T-helper 17 cell (primary cell): ENCODE measurements around the gene BABAM1. TPM values are rescaled to one million over a fixed set of nuclear protein-coding genes. Genes with fewer than 3 reads are reported as not detected.
"Not testable (repeated sequence)": the region's sequence is repeated elsewhere in the genome, so short reads cannot be mapped to it uniquely, and the experiment has no call there.

Experiments used
- ATAC-seq: fragments of 150-1000 bp; cut with Tn5 transposase; 2 replicates; pipeline ENCODE4 v1.10.0; 2021; ENCODE audit warnings: mild to moderate bottlenecking, moderate library complexity
- DNase-seq, 3 donors: peaks; one replicate each; pipeline versions ENCODE4 v3.0.0 to v3.0.0-alpha.2; 2020 to 2021
- H3K9me3 ChIP-seq: one replicate; pipeline ENCODE4 v1.7.0; 2013; ENCODE audit warnings: low read length, mild to moderate bottlenecking; ENCODE audit not compliant: control insufficient read depth, poor library complexity, severe bottlenecking
- H3K27ac Mint-ChIP-seq: one replicate; pipeline ENCODE4 v1.8.0; 2022; ENCODE audit warnings: mild to moderate bottlenecking, moderate library complexity, mixed read lengths
- H3K27me3 Mint-ChIP-seq: one replicate; pipeline ENCODE4 v1.8.0; 2022; ENCODE audit warnings: mixed read lengths
- H3K36me3 Mint-ChIP-seq: one replicate; pipeline ENCODE4 v1.8.0; 2022; ENCODE audit warnings: low read depth, mixed read lengths
- H3K4me1 Mint-ChIP-seq: one replicate; pipeline ENCODE4 v1.8.0; 2022; ENCODE audit warnings: mild to moderate bottlenecking, mixed read lengths
- H3K4me3 Mint-ChIP-seq: one replicate; pipeline ENCODE4 v1.8.0; 2022; ENCODE audit warnings: mild to moderate bottlenecking, moderate library complexity, mixed read lengths
- total RNA-seq, 4 donors: library from RNA in 2 of 4; stranded (reverse) in 2 of 4; gene quantifications; one replicate each; pipeline ENCODE4 v1.2.3 and lab custom pipeline; 2022 to 2026

BABAM1 gene
- total RNA-seq, 2 donors from 2014 or later = 70.7 to 72.2 TPM

- H3K4me3 Mint-ChIP-seq = peak overlapping the region; percentile 90
- peak overlapping the region; percentile 51 for H3K27ac Mint-ChIP-seq
- DNase-seq = peak; percentile 70 to 79 (median 77)
- ATAC-seq = peak; percentile 98
- H3K4me1 Mint-ChIP-seq = peaks cover 5% of the 10 kb centered on the region
- H3K9me3 ChIP-seq = no peaks in the 10 kb centered on the region
- no peaks in the 10 kb centered on the region for H3K27me3 Mint-ChIP-seq
- no peaks in the 10 kb centered on the region for H3K36me3 Mint-ChIP-seq
Measured at GRCh38 chr19:17292301-17293074, 25.2 kb downstream of the BABAM1 start.

- DNase-seq (no peak), ATAC-seq (no peak)
- Mint-ChIP-seq H3K36me3 (no peaks in the 10 kb centered on the region), H3K4me1 (peaks cover 5% of the 10 kb centered on the region), H3K27ac (no peak overlapping the region), H3K4me3 (no peak overlapping the region), H3K27me3 (no peaks in the 10 kb centered on the region)
- no peaks in the 10 kb centered on the region for H3K9me3 ChIP-seq
Measured at GRCh38 chr19:17293605-17294004, 26.4 kb downstream of the BABAM1 start.

DNA sequence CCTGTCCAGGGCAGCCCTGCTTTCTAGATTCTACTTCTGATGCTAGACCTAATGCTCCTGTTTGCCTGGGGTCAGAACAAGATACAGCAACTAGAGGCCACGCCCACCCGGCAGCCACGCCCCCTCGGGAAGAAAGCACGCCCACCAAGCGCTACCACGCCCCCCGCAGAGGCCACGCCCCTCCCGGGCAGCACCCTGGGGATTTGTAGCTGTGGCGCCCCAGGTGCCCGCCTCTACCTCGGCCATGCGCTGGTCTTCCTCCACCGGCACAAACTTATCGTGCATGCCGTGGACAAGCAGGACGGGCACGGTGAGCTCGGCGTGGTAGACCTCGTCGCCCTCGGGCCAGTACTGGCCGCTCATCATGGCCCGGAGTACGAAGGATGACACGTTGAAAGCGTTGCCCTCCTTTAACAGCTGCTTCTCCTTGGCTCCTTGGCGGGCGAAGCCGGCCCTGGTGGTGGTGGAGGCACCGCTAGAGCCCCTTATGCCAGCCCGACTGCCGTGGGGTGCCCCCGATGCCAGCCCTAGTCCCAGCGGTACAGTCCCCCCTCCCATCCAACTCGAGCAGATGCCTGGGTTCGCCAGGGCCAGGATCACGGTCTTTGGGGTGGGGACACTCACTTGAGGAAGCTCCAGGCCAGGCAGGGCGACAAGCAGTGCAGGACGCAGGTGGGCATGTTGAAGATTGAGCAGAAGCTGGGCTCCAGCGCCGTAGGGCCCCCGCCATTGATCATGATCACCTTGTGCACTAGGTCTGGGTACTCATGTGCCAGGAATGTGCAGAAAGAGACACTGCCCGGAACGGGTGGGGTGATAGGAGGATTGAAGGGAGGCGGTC is 27.0 kb downstream of the BABAM1 start:
- H3K4me1 Mint-ChIP-seq = peaks cover 5% of the 10 kb centered on the region
- H3K27me3 Mint-ChIP-seq = no peaks in the 10 kb centered on the region
- ATAC-seq (no peak), DNase-seq (peak; percentile 45 to 56 (median 52))
- no peak overlapping the region for H3K4me3 Mint-ChIP-seq
- H3K9me3 ChIP-seq = no peaks in the 10 kb centered on the region
- H3K27ac Mint-ChIP-seq = no peak overlapping the region
- H3K36me3 Mint-ChIP-seq = no peaks in the 10 kb centered on the region

GRCh38 chr19:17295551-17295950 is 28.3 kb downstream of the BABAM1 start:
- H3K27ac Mint-ChIP-seq, H3K4me1 Mint-ChIP-seq, ATAC-seq, H3K9me3 ChIP-seq, H3K27me3 Mint-ChIP-seq, DNase-seq, H3K4me3 Mint-ChIP-seq, H3K36me3 Mint-ChIP-seq: not testable (repeated sequence)

- no peaks in the 10 kb centered on the region for H3K36me3 Mint-ChIP-seq
- H3K27me3 Mint-ChIP-seq = no peaks in the 10 kb centered on the region
- peaks cover 5% of the 10 kb centered on the region for H3K4me1 Mint-ChIP-seq
- no peaks in the 10 kb centered on the region for H3K9me3 ChIP-seq
- DNase-seq (no peak), ATAC-seq (no peak)
- peak overlapping the region; percentile 61 for H3K27ac Mint-ChIP-seq
- H3K4me3 Mint-ChIP-seq = no peak overlapping the region
Measured at GRCh38 chr19:17296273-17296672, 29.0 kb downstream of the BABAM1 start.

DNA sequence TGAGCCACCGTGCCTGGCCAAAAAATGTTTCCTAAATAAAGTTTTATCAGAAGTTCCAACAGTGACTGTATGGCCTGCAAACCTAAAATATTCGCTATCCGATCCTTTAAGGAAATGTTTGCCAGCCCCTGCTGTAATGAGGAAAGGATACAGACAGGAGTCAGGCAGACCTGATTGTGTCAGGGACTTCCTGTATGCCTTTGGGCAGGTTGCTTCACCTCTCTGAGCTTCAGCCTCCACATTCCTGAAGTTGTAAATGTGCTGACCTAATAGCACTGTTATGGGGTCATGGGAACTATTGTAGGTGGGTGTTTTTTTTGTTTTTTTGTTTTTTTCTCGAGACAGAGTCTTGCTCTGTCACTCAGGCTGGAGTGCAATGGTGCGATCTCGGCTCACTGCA is 29.7 kb downstream of the BABAM1 start:
- Mint-ChIP-seq H3K4me3 (no peak overlapping the region), H3K4me1 (peaks cover 4% of the 10 kb centered on the region), H3K27me3 (no peaks in the 10 kb centered on the region), H3K36me3 (no peaks in the 10 kb centered on the region), H3K27ac (peak overlapping the region; percentile 61)
- no peaks in the 10 kb centered on the region for H3K9me3 ChIP-seq
- DNase-seq (no peak), ATAC-seq (no peak)

- H3K4me3 Mint-ChIP-seq = no peak overlapping the region
- H3K9me3 ChIP-seq = no peaks in the 10 kb centered on the region
- H3K4me1 Mint-ChIP-seq = peaks cover 14% of the 10 kb centered on the region
- no peak for DNase-seq
- no peak for ATAC-seq
- no peaks in the 10 kb centered on the region for H3K27me3 Mint-ChIP-seq
- no peak overlapping the region for H3K27ac Mint-ChIP-seq
- H3K36me3 Mint-ChIP-seq = no peaks in the 10 kb centered on the region
Measured at GRCh38 chr19:17300992-17301619, 33.9 kb downstream of the BABAM1 start.

DNA sequence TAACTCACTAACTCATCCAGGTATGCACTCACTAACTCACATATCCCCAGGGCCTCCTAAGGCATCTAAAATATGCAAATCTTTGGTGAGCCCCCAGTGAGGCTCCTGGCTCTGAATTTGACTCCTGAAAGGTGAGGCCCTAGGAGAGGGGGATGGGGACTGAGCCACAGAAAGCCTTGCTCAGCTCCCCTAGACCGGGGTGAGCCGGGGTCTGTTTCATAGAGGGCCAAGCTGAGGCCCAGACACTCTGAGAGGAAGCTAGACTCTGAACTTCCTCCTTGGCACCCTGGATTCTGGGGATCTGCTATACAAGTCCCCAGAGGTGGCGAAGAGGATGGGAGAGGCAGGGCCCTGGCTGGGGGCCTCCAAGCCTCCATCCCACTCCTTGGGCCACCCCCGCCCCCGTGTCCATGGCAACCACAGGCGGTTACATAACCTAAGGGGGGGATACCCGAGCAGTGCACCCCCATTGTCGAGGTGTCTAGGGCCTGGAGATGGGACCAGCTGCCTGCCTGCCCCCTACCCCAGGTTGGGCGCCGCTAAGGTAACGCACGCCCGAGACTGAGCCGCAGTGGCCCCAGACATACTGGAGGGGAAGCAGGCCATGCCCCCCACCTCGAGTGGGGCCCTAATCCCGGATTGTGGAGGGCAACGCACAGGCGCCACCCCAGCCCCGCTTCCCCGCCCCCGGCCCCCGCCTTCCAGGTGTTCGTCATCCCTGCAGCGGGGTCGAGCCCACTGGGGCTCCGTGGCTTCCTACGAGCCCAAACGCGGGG is 35.3 kb downstream of the BABAM1 start:
- H3K9me3 ChIP-seq = no peaks in the 10 kb centered on the region
- H3K4me3 Mint-ChIP-seq = peak overlapping the region; percentile 87
- no peak overlapping the region for H3K27ac Mint-ChIP-seq
- DNase-seq (no peak), ATAC-seq (no peak)
- H3K27me3 Mint-ChIP-seq = no peaks in the 10 kb centered on the region
- H3K36me3 Mint-ChIP-seq = no peaks in the 10 kb centered on the region
- peaks cover 20% of the 10 kb centered on the region for H3K4me1 Mint-ChIP-seq

GRCh38 chr19:17303167-17303939 is 36.1 kb downstream of the BABAM1 start, which contains the start of gene ABHD8:
Gene ABHD8, minus strand, starts transcription at chr19:17303425. Its CDS starts 1,809 bp downstream, at chr19:17301616.
- H3K4me3 Mint-ChIP-seq = peak within 1 kb of the TSS; percentile 87
- H3K4me1 Mint-ChIP-seq = peaks cover 24% of the 10 kb centered on the region
- DNase-seq (peak; percentile 87 to 93 (median 89)), ATAC-seq (peak; percentile 80)
- H3K27me3 Mint-ChIP-seq = no peaks in the 10 kb centered on the region
- H3K9me3 ChIP-seq = no peaks in the 10 kb centered on the region
- no peaks in the 10 kb centered on the region for H3K36me3 Mint-ChIP-seq
- H3K27ac Mint-ChIP-seq = peak within 1 kb of the TSS; percentile 71

GRCh38 chr19:17303940-17304267 is 36.7 kb downstream of the BABAM1 start:
- DNase-seq (no peak), ATAC-seq (no peak)
- Mint-ChIP-seq H3K36me3 (no peaks in the 10 kb centered on the region), H3K27me3 (no peaks in the 10 kb centered on the region), H3K27ac (peak overlapping the region; percentile 71), H3K4me3 (peak overlapping the region; percentile 87), H3K4me1 (peaks cover 24% of the 10 kb centered on the region)
- H3K9me3 ChIP-seq = no peaks in the 10 kb centered on the region

DNA sequence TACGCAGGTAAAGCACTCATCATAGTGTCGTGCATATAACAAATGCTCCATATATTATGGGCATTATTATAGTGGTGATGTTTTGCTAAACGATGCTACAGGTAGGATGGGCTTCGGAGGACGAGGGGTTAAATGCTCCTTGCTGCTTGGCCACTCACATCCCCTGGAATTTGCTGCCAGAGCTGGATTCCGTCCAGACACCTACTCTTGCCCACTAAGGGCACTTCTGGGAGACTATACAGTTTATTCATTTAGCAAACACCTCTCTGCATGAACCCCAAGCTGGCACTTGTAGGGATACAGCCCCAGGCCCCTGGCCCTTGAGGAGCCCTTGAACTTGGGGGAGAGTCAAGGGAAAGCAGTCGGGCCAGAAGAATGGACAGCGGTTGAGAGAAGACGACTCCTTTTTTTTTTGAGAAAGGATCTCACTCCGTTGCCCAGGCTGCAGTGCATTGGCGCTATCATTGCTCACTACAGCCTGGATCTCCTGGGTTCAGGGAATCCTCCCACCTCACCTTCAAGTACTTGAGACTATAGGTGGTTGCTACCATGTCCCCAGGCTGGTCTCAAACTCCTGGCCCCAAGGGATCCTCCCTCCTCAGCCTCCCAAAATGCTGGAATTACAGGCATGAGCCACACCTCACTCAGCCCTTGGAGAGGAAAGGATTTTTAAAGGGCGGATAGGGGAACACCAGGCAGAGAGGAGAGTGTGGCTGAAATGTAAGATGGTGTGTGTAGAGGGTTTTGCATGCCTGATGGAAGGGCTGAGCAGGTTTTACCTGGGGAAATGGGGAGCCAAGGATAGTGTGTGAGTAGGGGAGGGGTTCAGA is 37.4 kb downstream of the BABAM1 start:
- no peak for DNase-seq
- H3K9me3 ChIP-seq = no peaks in the 10 kb centered on the region
- Mint-ChIP-seq H3K4me3 (peak overlapping the region; percentile 21), H3K36me3 (no peaks in the 10 kb centered on the region), H3K27ac (peak overlapping the region; percentile 88), H3K4me1 (peaks cover 30% of the 10 kb centered on the region), H3K27me3 (no peaks in the 10 kb centered on the region)
- no peak for ATAC-seq

DNA sequence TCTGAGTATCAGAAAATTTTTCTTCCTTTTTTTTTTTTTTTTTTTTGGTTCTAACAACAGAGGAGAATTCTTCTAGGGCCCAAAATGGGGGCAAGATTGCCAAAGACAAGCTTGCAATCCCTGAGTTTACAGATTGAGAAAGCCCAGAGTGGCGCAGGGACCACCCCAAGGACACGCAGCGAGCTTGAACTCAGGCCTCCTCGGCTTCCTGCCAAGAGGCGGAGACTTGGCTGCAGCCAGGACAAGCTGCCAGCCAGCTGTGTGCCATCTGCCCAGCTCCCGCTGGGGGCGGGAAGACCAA is 37.9 kb downstream of the BABAM1 start:
- H3K4me1 Mint-ChIP-seq = peaks cover 33% of the 10 kb centered on the region
- no peaks in the 10 kb centered on the region for H3K36me3 Mint-ChIP-seq
- DNase-seq (no peak), ATAC-seq (no peak)
- peak overlapping the region; percentile 85 for H3K4me3 Mint-ChIP-seq
- no peaks in the 10 kb centered on the region for H3K27me3 Mint-ChIP-seq
- H3K27ac Mint-ChIP-seq = peak overlapping the region; percentile 88
- H3K9me3 ChIP-seq = no peaks in the 10 kb centered on the region
